Karpas-422 (cell line): Measurements from ENCODE around the gene PLEK2. TPM values are rescaled to one million over a fixed set of nuclear protein-coding genes. Genes with fewer than 3 reads are reported as not detected.

Experiments
- DNase-seq: peaks from one replicate; pipeline ENCODE4 v3.0.0-alpha.2; 2015
- H2AFZ ChIP-seq: fragments of 200-600 bp; sonication (generic); 2 replicates; pipeline ENCODE4 v1.6.1; 2014; ENCODE audit warnings: antibody characterized with exemption, low read length, mixed read lengths
- H3K27ac ChIP-seq: fragments of 200-600 bp; sonication (generic); 2 replicates; pipeline ENCODE4 v1.5.1; 2014; ENCODE audit warnings: mild to moderate bottlenecking, low read length, moderate library complexity
- H3K27me3 ChIP-seq: fragments of 200-600 bp; sonication (generic); 2 replicates; pipeline ENCODE4 v1.6.1; 2014; ENCODE audit warnings: low read length, mixed read lengths
- H3K36me3 ChIP-seq: fragments of 200-600 bp; sonication (generic); 2 replicates; pipeline ENCODE4 v1.6.1; 2014; ENCODE audit warnings: low read length, mixed read lengths; ENCODE audit not compliant: insufficient read depth
- H3K4me1 ChIP-seq: fragments of 200-600 bp; sonication (generic); 2 replicates; pipeline ENCODE4 v1.6.1; 2014; ENCODE audit warnings: mild to moderate bottlenecking, low read length, mixed read lengths
- H3K4me2 ChIP-seq: fragments of 200-600 bp; sonication (generic); 2 replicates; pipeline ENCODE4 v1.6.1; 2014; ENCODE audit warnings: low read length, low read depth, mild to moderate bottlenecking; ENCODE audit not compliant: poor library complexity, severe bottlenecking
- H3K4me3 ChIP-seq: fragments of 200-600 bp; sonication (generic); 2 replicates; pipeline ENCODE4 v1.5.1; 2014; ENCODE audit warnings: mild to moderate bottlenecking, antibody characterized with exemption, low read length, mixed read lengths
- H3K79me2 ChIP-seq: fragments of 200-600 bp; sonication (generic); 2 replicates; pipeline ENCODE4 v1.6.1; 2014; ENCODE audit warnings: mild to moderate bottlenecking, low read length, mixed read lengths
- H3K9ac ChIP-seq: fragments of 200-600 bp; sonication (generic); 2 replicates; pipeline ENCODE4 v1.6.0; 2014; ENCODE audit warnings: low read length
- H3K9me2 ChIP-seq: fragments of 200-600 bp; sonication (generic), shearing (Covaris generic); replicated peaks from 2 replicates; pipeline ENCODE4 v1.6.0; 2014; ENCODE audit warnings: mild to moderate bottlenecking, low read length, moderate library complexity; ENCODE audit not compliant: insufficient read depth
- H3K9me3 ChIP-seq: fragments of 300-700, 200-600 bp; sonication (generic); 2 replicates; pipeline ENCODE4 v1.6.1; 2014; ENCODE audit warnings: low read length, mixed read lengths
- H4K20me1 ChIP-seq: fragments of 200-600 bp; sonication (generic); 2 replicates; pipeline ENCODE4 v1.6.1; 2014; ENCODE audit warnings: mild to moderate bottlenecking, antibody characterized with exemption, low read length, low read depth; ENCODE audit not compliant: insufficient read depth
- total RNA-seq: library from RNA; depleted of rRNA; stranded (reverse); fragments of >200 nt; shearing (Covaris generic); gene quantifications from 2 replicates; pipeline ENCODE4 v1.2.3, GENCODE V29; 2014; ENCODE audit warnings: low replicate concordance

Gene PLEK2
- total RNA-seq, 1 experiment from 2014 or later: not detected

GRCh38 chr14:67436006-67436866 lies 24.3 kb upstream of the PLEK2 start:
- Histone ChIP-seq H3K27me3 (no peaks in the 10 kb centered on the region), H3K79me2 (no peaks in the 10 kb centered on the region), H3K9me2 (no peaks in the 10 kb centered on the region), H3K9ac (no peak overlapping the region), H3K4me2 (no peak overlapping the region), H4K20me1 (no peaks in the 10 kb centered on the region), H2AFZ (no peak overlapping the region), H3K9me3 (no peaks in the 10 kb centered on the region), H3K36me3 (no peaks in the 10 kb centered on the region), H3K4me1 (peaks cover 5% of the 10 kb centered on the region; the same call in 1 of the 2 replicates), H3K4me3 (no peak overlapping the region), H3K27ac (no peak overlapping the region)
- DNase-seq: no peak

GRCh38 chr14:67435603-67436002 lies 23.6 kb upstream of the PLEK2 start:
- H3K9me3 ChIP-seq: no peaks in the 10 kb centered on the region
- H3K27me3 ChIP-seq: no peaks in the 10 kb centered on the region
- no peak overlapping the region for H2AFZ ChIP-seq
- H3K9ac ChIP-seq: no peak overlapping the region
- no peak overlapping the region for H3K4me3 ChIP-seq
- no peak overlapping the region for H3K27ac ChIP-seq
- H4K20me1 ChIP-seq: no peaks in the 10 kb centered on the region
- H3K36me3 ChIP-seq: no peaks in the 10 kb centered on the region
- H3K4me1 ChIP-seq: peaks cover 5% of the 10 kb centered on the region; the same call in 1 of the 2 replicates
- H3K4me2 ChIP-seq: no peak overlapping the region
- H3K79me2 ChIP-seq: no peaks in the 10 kb centered on the region
- DNase-seq: no peak
- H3K9me2 ChIP-seq: no peaks in the 10 kb centered on the region

- Histone ChIP-seq H3K9me3 (no peaks in the 10 kb centered on the region), H4K20me1 (no peaks in the 10 kb centered on the region), H3K27me3 (no peaks in the 10 kb centered on the region), H2AFZ (no peak overlapping the region), H3K9me2 (no peaks in the 10 kb centered on the region), H3K4me3 (no peak overlapping the region), H3K36me3 (no peaks in the 10 kb centered on the region), H3K4me1 (peaks cover 5% of the 10 kb centered on the region; the same call in 1 of the 2 replicates), H3K4me2 (no peak overlapping the region), H3K79me2 (no peaks in the 10 kb centered on the region), H3K27ac (no peak overlapping the region), H3K9ac (no peak overlapping the region)
- no peak for DNase-seq
Measured at GRCh38 chr14:67432050-67432564, 20.1 kb upstream of the PLEK2 start.

GRCh38 chr14:67429510-67430205 lies 17.7 kb upstream of the PLEK2 start:
- Histone ChIP-seq H3K36me3 (no peaks in the 10 kb centered on the region), H3K4me1 (peaks cover 4% of the 10 kb centered on the region; the same call in 1 of the 2 replicates), H3K4me2 (no peak overlapping the region), H3K4me3 (no peak overlapping the region), H3K9ac (no peak overlapping the region), H3K9me2 (no peaks in the 10 kb centered on the region), H2AFZ (no peak overlapping the region), H3K27ac (no peak overlapping the region), H4K20me1 (no peaks in the 10 kb centered on the region), H3K9me3 (no peaks in the 10 kb centered on the region), H3K79me2 (no peaks in the 10 kb centered on the region), H3K27me3 (no peaks in the 10 kb centered on the region)
- DNase-seq: no peak

- H3K9ac ChIP-seq: no peak overlapping the region
- no peaks in the 10 kb centered on the region for H3K27me3 ChIP-seq
- H3K4me1 ChIP-seq: no peaks in the 10 kb centered on the region
- H3K9me2 ChIP-seq: no peaks in the 10 kb centered on the region
- no peak overlapping the region for H3K4me3 ChIP-seq
- H3K9me3 ChIP-seq: no peaks in the 10 kb centered on the region
- no peaks in the 10 kb centered on the region for H3K36me3 ChIP-seq
- no peak overlapping the region for H3K27ac ChIP-seq
- no peak overlapping the region for H2AFZ ChIP-seq
- H3K79me2 ChIP-seq: no peaks in the 10 kb centered on the region
- no peaks in the 10 kb centered on the region for H4K20me1 ChIP-seq
- no peak for DNase-seq
- no peak overlapping the region for H3K4me2 ChIP-seq
Measured at GRCh38 chr14:67428501-67429031, 16.6 kb upstream of the PLEK2 start.

GRCh38 chr14:67426983-67427606 lies 15.1 kb upstream of the PLEK2 start:
- H3K27me3 ChIP-seq: no peaks in the 10 kb centered on the region
- DNase-seq: peak; percentile 95
- no peak overlapping the region for H2AFZ ChIP-seq
- no peak overlapping the region for H3K27ac ChIP-seq
- H3K9me2 ChIP-seq: no peaks in the 10 kb centered on the region
- H3K9me3 ChIP-seq: no peaks in the 10 kb centered on the region
- H3K36me3 ChIP-seq: no peaks in the 10 kb centered on the region
- H3K4me3 ChIP-seq: no peak overlapping the region
- H3K4me2 ChIP-seq: no peak overlapping the region
- H3K4me1 ChIP-seq: no peaks in the 10 kb centered on the region
- H4K20me1 ChIP-seq: no peaks in the 10 kb centered on the region
- H3K9ac ChIP-seq: no peak overlapping the region
- H3K79me2 ChIP-seq: no peaks in the 10 kb centered on the region

GRCh38 chr14:67426161-67426560 lies 14.2 kb upstream of the PLEK2 start:
- Histone ChIP-seq H3K27ac (no peak overlapping the region), H3K27me3 (no peaks in the 10 kb centered on the region), H3K4me1 (no peaks in the 10 kb centered on the region), H3K36me3 (no peaks in the 10 kb centered on the region), H3K4me2 (no peak overlapping the region), H3K9me3 (no peaks in the 10 kb centered on the region), H3K9me2 (no peaks in the 10 kb centered on the region), H3K9ac (no peak overlapping the region), H2AFZ (no peak overlapping the region), H3K79me2 (no peaks in the 10 kb centered on the region), H4K20me1 (no peaks in the 10 kb centered on the region), H3K4me3 (no peak overlapping the region)
- DNase-seq: no peak

GRCh38 chr14:67425608-67426007 lies 13.6 kb upstream of the PLEK2 start:
- H3K4me2 ChIP-seq: no peak overlapping the region
- H3K79me2 ChIP-seq: no peaks in the 10 kb centered on the region
- no peak overlapping the region for H3K4me3 ChIP-seq
- H3K9ac ChIP-seq: no peak overlapping the region
- H3K36me3 ChIP-seq: no peaks in the 10 kb centered on the region
- no peak overlapping the region for H3K27ac ChIP-seq
- DNase-seq: no peak
- H3K9me2 ChIP-seq: no peaks in the 10 kb centered on the region
- no peaks in the 10 kb centered on the region for H4K20me1 ChIP-seq
- no peak overlapping the region for H2AFZ ChIP-seq
- H3K9me3 ChIP-seq: no peaks in the 10 kb centered on the region
- no peaks in the 10 kb centered on the region for H3K4me1 ChIP-seq
- H3K27me3 ChIP-seq: no peaks in the 10 kb centered on the region
